K562 (cell line): ENCODE results near the gene RRAS. TPM values are rescaled to one million over a fixed set of nuclear protein-coding genes. Genes with fewer than 3 reads are reported as not detected.

Experiments used
- BDP1 ChIP-seq: IDR thresholded peaks from 3 replicates; pipeline ENCODE4 v1.6.1; 2011; ENCODE audit not compliant: insufficient read length, insufficient read depth
- CBX3 ChIP-seq, 2 experiments: IDR thresholded peaks; 1 replicate in 1 of 2; 2 replicates in 1 of 2; pipeline ENCODE4 v1.6.1; 2012; ENCODE audit warnings: inconsistent platforms in 2 of 2, low read length in 2 of 2, borderline replicate concordance in 1 of 2, control low read depth in 1 of 2
- CHD7 ChIP-seq: fragments of 200-600 bp; sonication (generic); IDR thresholded peaks from one replicate; pipeline ENCODE4 v1.6.1; 2012; ENCODE audit warnings: mild to moderate bottlenecking, low read depth, low read length, inconsistent platforms
- CREB1 ChIP-seq, 2 experiments: sonication (generic) in 1 of 2; formaldehyde crosslinking in 1 of 2; IDR thresholded peaks; 2 replicates each; pipeline versions ENCODE4 v1.6.1 to v1.8.0; 2012 to 2022; ENCODE audit warnings: inconsistent platforms in 1 of 2, mild to moderate bottlenecking in 1 of 2, missing genetic modification reagents in 1 of 2, moderate library complexity in 1 of 2
- ETV1 ChIP-seq: fragments of 450-650 bp; conservative IDR thresholded peaks from 2 replicates; pipeline ENCODE4 v1.6.1; 2016; ENCODE audit warnings: missing genetic modification characterization, control low read depth, low read depth, missing compliant biosample characterization
- FOXO4 ChIP-seq: fragments of 450-650 bp; formaldehyde crosslinking; IDR thresholded peaks from 2 replicates; pipeline ENCODE4 v1.4.0; 2020; ENCODE audit warnings: mild to moderate bottlenecking, moderate library complexity
- HDGF ChIP-seq: fragments of 450-650 bp; IDR thresholded peaks from 2 replicates; pipeline ENCODE4 v1.6.1; 2016
- LEF1 ChIP-seq: fragments of 450-650 bp; IDR thresholded peaks from 2 replicates; pipeline ENCODE4 v1.6.1; 2016; ENCODE audit warnings: mild to moderate bottlenecking
- MCM5 ChIP-seq: fragments of 450-650 bp; IDR thresholded peaks from 2 replicates; pipeline ENCODE4 v1.6.1; 2016; ENCODE audit warnings: low read depth
- MTA3 ChIP-seq: fragments of 450-650 bp; formaldehyde crosslinking; IDR thresholded peaks from 2 replicates; pipeline ENCODE4 v1.6.1; 2017; ENCODE audit warnings: mild to moderate bottlenecking, borderline replicate concordance
- SMARCA5 ChIP-seq: fragments of 450-650 bp; IDR thresholded peaks from 2 replicates; pipeline ENCODE4 v1.6.1; 2016
- ZBTB5 ChIP-seq: fragments of 450-650 bp; IDR thresholded peaks from 2 replicates; pipeline ENCODE4 v1.6.1; 2017; ENCODE audit warnings: antibody characterized with exemption
- polyA plus RNA-seq, 8 experiments: library from polyadenylated mRNA; depleted of rRNA in 4 of 8; stranded (reverse) in 5 of 8; unstranded in 3 of 8; fragments of >200 nt; fragmentation: Nextera tagmentation in 2 of 8; fragmentation: Illumina TruSeq in 1 of 8; extraction: Ambion mirVana in 2 of 8; extraction: Trizol in 1 of 8; gene quantifications; 2 replicates each; pipeline versions ENCODE4 v1.2.1 to v1.2.3, GENCODE V29; 2011 to 2014; ENCODE audit warnings: inconsistent platforms in 1 of 8, missing spikeins in 1 of 8
- total RNA-seq, 7 experiments: library from RNA; depleted of rRNA in 6 of 7; stranded (reverse); fragments of >200 nt in 6 of 7; fragmentation: Illumina TruSeq in 2 of 7; extraction: Trizol in 2 of 7; gene quantifications; 2 replicates each; pipeline versions ENCODE4 v1.2.1 to v1.2.3, GENCODE V29; 2011 to 2021; ENCODE audit warnings: low replicate concordance in 1 of 7

RRAS gene
- total and polyA plus RNA-seq, 9 of the 15 experiments (the other 6 are each of a cell fraction or from before 2014, with no cell fraction given) = 0.70 to 17.3 (median 8.2) TPM

- TF ChIP-seq CHD7 (no peak), HDGF (no peak), ZBTB5 (no peak), FOXO4 (0 out of 2 replicates have a peak, but pooled peaks have one; percentile 50), CREB1 (IDR thresholded peaks at IDR 0.05) (no peak), CREB1 (CRISPR knock-in tag; IDR thresholded peaks at IDR 0.05) (no peak), ETV1 (tag) (peak; percentile 90), CBX3 (IDR thresholded peaks at IDR 0.05; ENCODE audit: borderline replicate concordance in 1 of 2, low read length in 2 of 2) (no peak), SMARCA5 (no peak), BDP1 (no peak), MTA3 (no peak), LEF1 (no peak), MCM5 (no peak)
These were observed 37.4 kb upstream of the RRAS start, which contains the start of gene PRMT1 (continued) for GRCh38 chr19:49677231-49677900.
